ENCODE results near the gene TIGD4. TPM values are rescaled to one million over a fixed set of nuclear protein-coding genes. Genes with fewer than 3 reads are reported as not detected.

The TIGD4 gene
- total RNA-seq, 1 donor from 2014 or later = 1.6 TPM

GRCh38 chr4:152734015-152734698 lies 45.4 kb downstream of the TIGD4 start:
- ATAC-seq = no peak
- no peak for DNase-seq (ENCODE audit: low spot score)
- intact Hi-C loops (cut with DNase I) = no loop called here

GRCh38 chr4:152731997-152732396 lies 47.5 kb downstream of the TIGD4 start:
- DNase-seq (ENCODE audit: low spot score) (no peak), ATAC-seq (no peak)
- intact Hi-C loops (cut with DNase I) = no loop called here

GRCh38 chr4:152729466-152729865 lies 50.1 kb downstream of the TIGD4 start:
- DNase-seq (ENCODE audit: low spot score) = no peak
- intact Hi-C loops (cut with DNase I) = no loop called here
- ATAC-seq = no peak

DNA sequence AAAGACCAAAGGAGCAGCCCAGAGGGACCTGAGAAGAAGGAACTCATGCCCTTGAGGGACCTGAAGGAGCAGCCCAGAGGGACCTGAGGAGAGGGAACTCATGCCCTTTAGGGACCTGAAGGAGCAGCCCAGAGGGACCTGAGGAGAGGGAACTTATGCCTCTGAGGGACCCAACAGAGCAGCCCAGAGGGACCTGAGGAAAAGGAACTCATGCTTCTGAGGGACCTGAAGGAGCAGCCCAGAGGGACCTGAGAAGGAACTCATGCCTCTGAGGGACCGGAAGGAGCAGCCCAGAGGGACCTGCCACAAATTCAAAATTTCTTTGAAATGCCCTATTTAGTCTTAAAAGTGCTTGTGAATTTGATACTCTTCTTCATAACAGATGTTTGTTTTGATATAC lies 51.2 kb downstream of the TIGD4 start:
- DNase-seq (ENCODE audit: low spot score) = no peak
- intact Hi-C loops (cut with DNase I) = no loop called here
- no peak for ATAC-seq

GRCh38 chr4:152727784-152728183 lies 51.7 kb downstream of the TIGD4 start:
- intact Hi-C loops (cut with DNase I) = no loop called here
- ATAC-seq (no peak), DNase-seq (ENCODE audit: low spot score) (no peak)

GRCh38 chr4:152724494-152724893 lies 55.0 kb downstream of the TIGD4 start:
- no peak for ATAC-seq
- intact Hi-C loops (cut with DNase I) = no loop called here
- DNase-seq (ENCODE audit: low spot score) = no peak

- ATAC-seq (no peak), DNase-seq (ENCODE audit: low spot score) (no peak)
- intact Hi-C loops (cut with DNase I) = no loop called here
Observed at GRCh38 chr4:152723236-152723635, 56.3 kb downstream of the TIGD4 start.

DNA sequence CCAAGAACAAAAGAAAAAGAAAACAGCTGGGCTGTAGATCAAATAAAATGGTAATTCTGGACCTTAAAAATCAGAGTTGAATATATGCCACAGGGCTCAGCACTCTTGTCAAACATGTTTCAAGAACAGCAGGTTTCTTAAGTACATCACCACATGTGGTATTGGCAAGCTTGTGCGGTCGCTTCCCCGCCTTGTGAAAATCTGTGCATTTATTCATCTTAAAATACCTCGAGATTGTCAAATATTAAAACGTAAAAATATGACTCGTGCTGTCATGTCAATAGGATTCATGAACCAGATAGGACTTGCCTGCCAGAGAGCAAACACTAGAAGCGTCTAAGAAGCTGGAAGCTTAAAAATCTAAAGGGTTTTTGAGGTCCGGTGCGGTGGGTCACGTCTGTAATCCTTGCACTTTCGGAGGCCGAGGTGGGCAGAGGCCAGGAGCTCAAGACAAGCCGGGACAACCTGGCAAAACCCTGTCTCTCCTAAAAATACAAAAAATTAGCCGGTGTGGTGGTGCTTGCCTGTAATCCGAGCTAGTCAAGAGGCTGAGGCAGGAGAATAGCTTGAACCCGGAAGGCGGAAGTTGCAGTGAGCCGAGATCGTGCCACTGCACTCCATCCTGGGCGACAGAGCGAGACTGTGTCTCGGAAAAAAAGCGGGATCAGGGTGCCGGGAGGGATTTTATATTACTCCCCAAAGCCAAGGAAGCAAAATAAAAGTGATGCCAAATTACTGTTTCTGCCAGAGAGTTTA lies 59.6 kb downstream of the TIGD4 start:
- ATAC-seq (no peak), DNase-seq (ENCODE audit: low spot score) (no peak)
- intact Hi-C loops (cut with DNase I) = no loop called here

Other genes with a start within 250 kb of the TIGD4 start
- 85.0 TPM for gene FBXW7, start 243.6 kb downstream of the TIGD4 start, total RNA-seq
- gene TMEM154, start 99.7 kb downstream of the TIGD4 start, total RNA-seq = 3.7 TPM
- 47.5 TPM for gene ARFIP1, start 224 bp upstream of the TIGD4 start, total RNA-seq
- gene FHDC1, start 156.6 kb upstream of the TIGD4 start, total RNA-seq = 3.9 TPM